Kidney (tissue), 14 donors: ENCODE measurements around the gene MYO9A. TPM values are rescaled to one million over a fixed set of nuclear protein-coding genes. Genes with fewer than 3 reads are reported as not detected.

ENCODE experiments used
- DNase-seq, 5 donors: peaks; one replicate each; pipeline ENCODE4 v3.0.0-alpha.2; 2013 to 2020
- FAIRE-seq: peaks from 2 replicates; lab custom pipeline; 2012; peaks lifted over from hg19 to GRCh38; lab: Jason Lieb, UNC
- H3K27ac ChIP-seq, 2 donors: one replicate each; pipeline ENCODE4 v1.7.0; 2013; ENCODE audit warnings: low read depth in 2 of 2, low read length in 2 of 2, inconsistent platforms in 1 of 2
- H3K27me3 ChIP-seq: one replicate; pipeline ENCODE4 v1.7.1; 2013; ENCODE audit warnings: low read length, inconsistent platforms; ENCODE audit not compliant: control insufficient read depth, insufficient read depth
- H3K36me3 ChIP-seq, 3 donors: one replicate each; pipeline versions ENCODE4 v1.7.0 to v1.7.1; 2013; ENCODE audit warnings: low read length in 3 of 3, control low read depth in 1 of 3, inconsistent platforms in 1 of 3; ENCODE audit not compliant: insufficient read depth in 3 of 3, control insufficient read depth in 2 of 3
- H3K4me1 ChIP-seq, 3 donors: one replicate each; pipeline versions ENCODE4 v1.7.0 to v1.7.1; 2013; ENCODE audit warnings: low read length in 3 of 3, inconsistent platforms in 1 of 3, low read depth in 1 of 3; ENCODE audit not compliant: control insufficient read depth in 2 of 3, insufficient read depth in 2 of 3
- H3K4me3 ChIP-seq, 3 donors: one replicate each; pipeline versions ENCODE4 v1.7.0 to v1.8.1; 2013; ENCODE audit warnings: low read length in 3 of 3, control low read depth in 1 of 3, inconsistent platforms in 1 of 3
- H3K9ac ChIP-seq, 3 donors: one replicate each; pipeline versions ENCODE4 v1.7.0 to v1.7.1; 2013; ENCODE audit warnings: low read length in 3 of 3, control low read depth in 1 of 3, inconsistent platforms in 1 of 3
- H3K9me3 ChIP-seq, 3 donors: one replicate each; pipeline versions ENCODE4 v1.7.0 to v1.7.1; 2013; ENCODE audit warnings: low read length in 3 of 3, control low read depth in 1 of 3, inconsistent platforms in 1 of 3; ENCODE audit not compliant: control insufficient read depth in 2 of 3, insufficient read depth in 1 of 3
- CTCF ChIP-seq: IDR thresholded peaks from 3 replicates; pipeline ENCODE4 v1.5.1; 2012; ENCODE audit warnings: mild to moderate bottlenecking, moderate library complexity, borderline replicate concordance; ENCODE audit not compliant: insufficient read depth; ENCODE audit errors: extremely low read depth
- intact Hi-C: fragments of 100-400 bp; cut with DNase I; formaldehyde crosslinking; loops from one replicate; pipeline ENCODE4 v1.11.1; 2022
- polyA plus RNA-seq: library from polyadenylated mRNA; stranded (reverse); fragments of 350-450 nt; fragmentation: Illumina TruSeq; extraction: RNeasy Lipid Tissue Mini Kit (QIAGEN cat#74804); gene quantifications from one replicate; pipeline ENCODE4 v1.2.3, GENCODE V29; 2014; ENCODE audit warnings: low read depth, low replicate concordance; ENCODE audit not compliant: insufficient read depth
- total RNA-seq: library from RNA; stranded (reverse); fragmentation: NEBNext Ultra II Directional; extraction: Animal tissue kit (Norgen Biotek cat#: 25700); gene quantifications from one replicate; pipeline ENCODE4 v1.2.1, GENCODE V29; 2021
- donor health status: control.
- donor health status: control.
- donor health status: control.
- donor health status: control.
- donor health status: control.
- donor health status: DM: yes; HTN: yes; CAD: no.
- donor health status: Normal renal cell carcinoma (clear cell type).

Gene MYO9A
- total and polyA plus RNA-seq, 2 donors from 2014 or later: 5.5 to 132 TPM

GRCh38 chr15:72147418-72147817 lies 29.5 kb upstream of the MYO9A start:
- H3K27me3 ChIP-seq: no peaks in the 10 kb centered on the region
- H3K9ac ChIP-seq: no peak overlapping the region
- no peak overlapping the region for H3K4me3 ChIP-seq
- H3K9me3 ChIP-seq: no peaks in the 10 kb centered on the region
- intact Hi-C loops: no loop called here
- no peak overlapping the region for H3K27ac ChIP-seq
- DNase-seq (no peak), FAIRE-seq (no peak)
- H3K4me1 ChIP-seq: no peaks in the 10 kb centered on the region
- H3K36me3 ChIP-seq: no peaks in the 10 kb centered on the region
- TF ChIP-seq CTCF: no peak

GRCh38 chr15:72146934-72147333 lies 29.0 kb upstream of the MYO9A start:
- DNase-seq: no peak
- H3K4me1 ChIP-seq: no peaks in the 10 kb centered on the region
- H3K27ac ChIP-seq: no peak overlapping the region
- no peak for TF ChIP-seq CTCF
- H3K9ac ChIP-seq: no peak overlapping the region
- H3K36me3 ChIP-seq: no peaks in the 10 kb centered on the region
- FAIRE-seq: no peak
- H3K4me3 ChIP-seq: no peak overlapping the region
- no peaks in the 10 kb centered on the region for H3K27me3 ChIP-seq
- H3K9me3 ChIP-seq: no peaks in the 10 kb centered on the region
- intact Hi-C loops: no loop called here

- H3K36me3 ChIP-seq: no peaks in the 10 kb centered on the region
- H3K9me3 ChIP-seq: no peaks in the 10 kb centered on the region
- no peaks in the 10 kb centered on the region for H3K27me3 ChIP-seq
- intact Hi-C loops: no loop called here
- FAIRE-seq (no peak), DNase-seq (no peak)
- TF ChIP-seq CTCF: no peak
- peaks cover 2 to 7% (median 4%) of the 10 kb centered on the region in 3 donors for H3K4me1 ChIP-seq
- H3K4me3 ChIP-seq: no peak overlapping the region
- H3K9ac ChIP-seq: no peak overlapping the region
- no peak overlapping the region for H3K27ac ChIP-seq
Observed at GRCh38 chr15:72146221-72146620, 28.3 kb upstream of the MYO9A start.
